IPS DF 19.7 (cell line): ENCODE measurements around the gene IPO13.
A peak's percentile ranks its signal among the peaks of the same experiment; 100 is the strongest.

ENCODE experiments used
- DNase-seq: peaks from one replicate; pipeline ENCODE4 v3.0.0-alpha.2; 2013; ENCODE audit warnings: low read depth, low spot score

Gene IPO13

GRCh38 chr1:43949678-43950077, 2.9 kb downstream of the IPO13 start:
- no peak for DNase-seq

GRCh38 chr1:43951021-43951985, 4.6 kb downstream of the IPO13 start:
- DNase-seq, result no peak

GRCh38 chr1:43952731-43953346, 6.1 kb downstream of the IPO13 start:
- DNase-seq, result no peak

- DNase-seq, result no peak
Observed at GRCh38 chr1:43953361-43953760, 6.6 kb downstream of the IPO13 start.

GRCh38 chr1:43954036-43954435, 7.3 kb downstream of the IPO13 start:
- no peak for DNase-seq

GRCh38 chr1:43956234-43956633, 9.5 kb downstream of the IPO13 start:
- DNase-seq, result no peak

- DNase-seq, result no peak
Observed at GRCh38 chr1:43957407-43958040, 10.8 kb downstream of the IPO13 start.

GRCh38 chr1:43958351-43959255, 11.9 kb downstream of the IPO13 start:
- no peak for DNase-seq

GRCh38 chr1:43960798-43961197, 14.0 kb downstream of the IPO13 start:
- no peak for DNase-seq

GRCh38 chr1:43961692-43962091, 14.9 kb downstream of the IPO13 start:
- DNase-seq, result no peak

- no peak for DNase-seq
Observed at GRCh38 chr1:43962324-43962723, 15.6 kb downstream of the IPO13 start.

GRCh38 chr1:43963006-43963405, 16.3 kb downstream of the IPO13 start:
- no peak for DNase-seq

- no peak for DNase-seq
Observed at GRCh38 chr1:43963890-43964289, 17.1 kb downstream of the IPO13 start.

- DNase-seq, result no peak
Observed at GRCh38 chr1:43965316-43965715, 18.6 kb downstream of the IPO13 start.

GRCh38 chr1:43968348-43968948, 21.7 kb downstream of the IPO13 start:
- DNase-seq, result no peak

- no peak for DNase-seq
Observed at GRCh38 chr1:43969416-43969745, 22.6 kb downstream of the IPO13 start.

GRCh38 chr1:43969746-43970466, 23.2 kb downstream of the IPO13 start, which contains the start of gene DPH2:
Gene DPH2 (plus strand): TSS chr1:43970010. CDS start chr1:43970176, 166 bp downstream.
- DNase-seq, result peak; percentile 97

- DNase-seq, result no peak
Observed at GRCh38 chr1:43970502-43970901, 23.8 kb downstream of the IPO13 start.

- no peak for DNase-seq
Observed at GRCh38 chr1:43970911-43971310, 24.2 kb downstream of the IPO13 start.

- DNase-seq, result no peak
Observed at GRCh38 chr1:43971336-43971980, 24.7 kb downstream of the IPO13 start.
